Keratinocyte (primary cell): ENCODE results near the gene KLHDC7B. TPM values are rescaled to one million over a fixed set of nuclear protein-coding genes. Genes with fewer than 3 reads are reported as not detected.

Experiments
- DNase-seq: peaks from one replicate; pipeline ENCODE4 v3.0.0-alpha.2; 2011; ENCODE audit warnings: low read depth, missing footprints, low spot score
- FAIRE-seq: peaks from 2 replicates; lab custom pipeline; 2011; peaks lifted over from hg19 to GRCh38; lab: Jason Lieb, UNC
- H2AFZ ChIP-seq: 2 replicates; pipeline ENCODE4 v1.6.0; 2012; ENCODE audit warnings: low read length, control low read depth, inconsistent platforms; ENCODE audit not compliant: control insufficient read depth
- H3K27ac ChIP-seq: 2 replicates; pipeline ENCODE4 v1.5.1; 2011; ENCODE audit warnings: low read length; ENCODE audit not compliant: control insufficient read depth, insufficient read depth
- H3K27me3 ChIP-seq: 3 replicates; pipeline ENCODE4 v1.6.0; 2011; ENCODE audit warnings: low read length; ENCODE audit not compliant: control insufficient read depth, insufficient read depth; ENCODE audit errors: extremely low read depth
- H3K36me3 ChIP-seq, 2 experiments: 2 replicates in 1 of 2; 3 replicates in 1 of 2; pipeline ENCODE4 v1.5.1; 2011; ENCODE audit warnings: low read length in 2 of 2, mild to moderate bottlenecking in 1 of 2; ENCODE audit not compliant: control insufficient read depth in 2 of 2, insufficient read depth in 2 of 2; ENCODE audit errors: extremely low read depth in 1 of 2
- H3K4me1 ChIP-seq: 3 replicates; pipeline ENCODE4 v1.5.1; 2011; ENCODE audit warnings: low read length; ENCODE audit not compliant: control insufficient read depth, insufficient read depth; ENCODE audit errors: extremely low read depth
- H3K4me2 ChIP-seq: 3 replicates; pipeline ENCODE4 v1.6.0; 2011; ENCODE audit warnings: low read depth, low read length; ENCODE audit not compliant: control insufficient read depth, insufficient read depth; ENCODE audit errors: extremely low read depth
- H3K4me3 ChIP-seq, 3 experiments: fragments of 200-600 bp in 1 of 3; sonication (generic) in 1 of 3; 2 replicates in 2 of 3; 3 replicates in 1 of 3; pipeline ENCODE4 v1.5.1; 2011 to 2016; ENCODE audit warnings: low read length in 3 of 3, mild to moderate bottlenecking in 3 of 3, control low read depth in 2 of 3, inconsistent platforms in 1 of 3, low read depth in 1 of 3, mixed read lengths in 1 of 3, mixed run types in 1 of 3, moderate library complexity in 1 of 3; ENCODE audit not compliant: control insufficient read depth in 2 of 3, insufficient read depth in 2 of 3; ENCODE audit errors: extremely low read depth in 1 of 3
- H3K79me2 ChIP-seq: 2 replicates; pipeline ENCODE4 v1.6.0; 2012; ENCODE audit warnings: low read length; ENCODE audit not compliant: control insufficient read depth, insufficient read depth
- H3K9ac ChIP-seq: 3 replicates; pipeline ENCODE4 v1.6.0; 2011; ENCODE audit warnings: low read length; ENCODE audit not compliant: control insufficient read depth, insufficient read depth; ENCODE audit errors: extremely low read depth
- H3K9me1 ChIP-seq: 3 replicates; pipeline ENCODE4 v1.6.0; 2011; ENCODE audit warnings: low read length; ENCODE audit not compliant: control insufficient read depth, insufficient read depth; ENCODE audit errors: extremely low read depth
- H3K9me3 ChIP-seq: 2 replicates; pipeline ENCODE4 v1.5.1; 2012; ENCODE audit warnings: low read depth, low read length; ENCODE audit not compliant: control insufficient read depth
- H4K20me1 ChIP-seq: 3 replicates; pipeline ENCODE4 v1.6.0; 2011; ENCODE audit warnings: low read length; ENCODE audit not compliant: control insufficient read depth, insufficient read depth; ENCODE audit errors: extremely low read depth
- EZH2 ChIP-seq: IDR thresholded peaks from one replicate; pipeline ENCODE4 v1.6.1; 2012; ENCODE audit warnings: inconsistent platforms, mild to moderate bottlenecking, low read length, moderate library complexity
- dilution Hi-C: fragments of 300-500 bp; cut with MboI; formaldehyde crosslinking; loops from one replicate; pipeline ENCODE4 v1.7.0; 2020; ENCODE audit warnings: low sequenced_read_pairs; ENCODE audit not compliant: extremely low pct_ligation_motif_present
- polyA plus RNA-seq, 5 experiments: library from polyadenylated mRNA; depleted of rRNA in 3 of 5; stranded (reverse) in 3 of 5; stranded (forward) in 1 of 5; unstranded in 1 of 5; fragments of >200 nt; gene quantifications; 1 replicate in 1 of 5; 2 replicates in 3 of 5; 3 replicates in 1 of 5; pipeline versions ENCODE4 v1.2.1 to v1.2.3, GENCODE V29; 2011 to 2012; ENCODE audit warnings: missing spikeins in 2 of 5, low read depth in 1 of 5, low replicate concordance in 1 of 5
- TF ChIP-seq, protein P1 (sequence below), 3 experiments: IDR thresholded peaks in 1 of 3; conservative IDR thresholded peaks in 1 of 3; optimal IDR thresholded peaks in 1 of 3; 2 replicates in 2 of 3; 3 replicates in 1 of 3; pipeline versions ENCODE3 to v1.5.1; 2011; ENCODE audit warnings: low read length in 3 of 3, mild to moderate bottlenecking in 3 of 3, moderate library complexity in 2 of 3, control low read depth in 1 of 3, inconsistent platforms in 1 of 3; ENCODE audit not compliant: insufficient read depth in 2 of 3; ENCODE audit errors: extremely low read depth in 1 of 3

The KLHDC7B gene
- polyA plus RNA-seq, 1 donor (not counting 4 experiments of a cell fraction or from before 2014, with no cell fraction given): 0.01 TPM

DNA sequence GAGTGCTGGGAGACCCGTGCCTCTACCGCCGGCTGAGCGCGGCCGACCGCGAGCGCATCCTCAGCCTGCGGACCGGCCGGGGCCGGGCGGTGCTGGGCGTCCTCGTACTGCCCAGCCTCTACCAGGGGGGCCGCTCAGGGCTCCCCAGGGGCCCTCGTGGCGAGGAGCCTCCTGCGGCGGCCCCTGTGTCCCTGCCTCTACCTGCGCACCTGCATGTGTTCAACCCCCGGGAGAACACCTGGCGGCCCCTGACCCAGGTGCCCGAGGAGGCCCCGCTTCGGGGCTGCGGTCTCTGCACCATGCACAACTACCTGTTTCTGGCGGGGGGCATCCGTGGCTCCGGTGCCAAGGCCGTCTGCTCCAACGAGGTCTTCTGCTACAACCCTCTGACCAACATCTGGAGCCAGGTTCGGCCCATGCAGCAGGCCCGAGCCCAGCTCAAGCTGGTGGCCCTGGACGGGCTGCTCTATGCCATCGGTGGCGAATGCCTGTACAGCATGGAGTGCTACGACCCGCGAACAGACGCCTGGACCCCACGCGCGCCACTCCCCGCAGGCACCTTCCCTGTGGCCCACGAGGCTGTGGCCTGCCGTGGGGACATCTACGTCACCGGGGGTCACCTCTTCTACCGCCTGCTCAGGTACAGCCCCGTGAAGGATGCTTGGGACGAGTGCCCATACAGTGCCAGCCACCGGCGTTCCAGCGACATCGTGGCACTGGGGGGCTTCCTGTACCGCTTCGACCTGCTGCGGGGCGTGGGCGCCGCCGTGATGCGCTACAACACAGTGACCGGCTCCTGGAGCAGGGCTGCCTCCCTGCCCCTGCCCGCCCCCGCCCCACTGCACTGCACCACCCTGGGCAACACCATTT is 3.5 kb downstream of the KLHDC7B start:
- TF ChIP-seq, protein P1, sequence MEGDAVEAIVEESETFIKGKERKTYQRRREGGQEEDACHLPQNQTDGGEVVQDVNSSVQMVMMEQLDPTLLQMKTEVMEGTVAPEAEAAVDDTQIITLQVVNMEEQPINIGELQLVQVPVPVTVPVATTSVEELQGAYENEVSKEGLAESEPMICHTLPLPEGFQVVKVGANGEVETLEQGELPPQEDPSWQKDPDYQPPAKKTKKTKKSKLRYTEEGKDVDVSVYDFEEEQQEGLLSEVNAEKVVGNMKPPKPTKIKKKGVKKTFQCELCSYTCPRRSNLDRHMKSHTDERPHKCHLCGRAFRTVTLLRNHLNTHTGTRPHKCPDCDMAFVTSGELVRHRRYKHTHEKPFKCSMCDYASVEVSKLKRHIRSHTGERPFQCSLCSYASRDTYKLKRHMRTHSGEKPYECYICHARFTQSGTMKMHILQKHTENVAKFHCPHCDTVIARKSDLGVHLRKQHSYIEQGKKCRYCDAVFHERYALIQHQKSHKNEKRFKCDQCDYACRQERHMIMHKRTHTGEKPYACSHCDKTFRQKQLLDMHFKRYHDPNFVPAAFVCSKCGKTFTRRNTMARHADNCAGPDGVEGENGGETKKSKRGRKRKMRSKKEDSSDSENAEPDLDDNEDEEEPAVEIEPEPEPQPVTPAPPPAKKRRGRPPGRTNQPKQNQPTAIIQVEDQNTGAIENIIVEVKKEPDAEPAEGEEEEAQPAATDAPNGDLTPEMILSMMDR (optimal IDR thresholded peaks at IDR 0.05 in 1 of 3, IDR thresholded peaks at IDR 0.05 in 1 of 3, conservative IDR thresholded peaks at IDR 0.05 in 1 of 3; ENCODE audit: extremely low read depth in 1 of 3, insufficient read depth in 2 of 3, low read length in 3 of 3): no peak
- no peak for TF ChIP-seq EZH2
- Histone ChIP-seq H3K27ac (no peak overlapping the region), H3K9me3 (no peaks in the 10 kb centered on the region), H3K9ac (no peak overlapping the region), H4K20me1 (no peaks in the 10 kb centered on the region), H3K36me3 (no peaks in the 10 kb centered on the region), H3K4me2 (no peak overlapping the region), H3K9me1 (no peaks in the 10 kb centered on the region), H3K4me3 (no peak overlapping the region), H3K27me3 (peaks cover 13% of the 10 kb centered on the region), H3K79me2 (no peaks in the 10 kb centered on the region), H3K4me1 (peaks cover 11% of the 10 kb centered on the region), H2AFZ (no peak overlapping the region)
- DNase-seq (no peak), FAIRE-seq (no peak)
- dilution Hi-C loops: no loop called here

DNA sequence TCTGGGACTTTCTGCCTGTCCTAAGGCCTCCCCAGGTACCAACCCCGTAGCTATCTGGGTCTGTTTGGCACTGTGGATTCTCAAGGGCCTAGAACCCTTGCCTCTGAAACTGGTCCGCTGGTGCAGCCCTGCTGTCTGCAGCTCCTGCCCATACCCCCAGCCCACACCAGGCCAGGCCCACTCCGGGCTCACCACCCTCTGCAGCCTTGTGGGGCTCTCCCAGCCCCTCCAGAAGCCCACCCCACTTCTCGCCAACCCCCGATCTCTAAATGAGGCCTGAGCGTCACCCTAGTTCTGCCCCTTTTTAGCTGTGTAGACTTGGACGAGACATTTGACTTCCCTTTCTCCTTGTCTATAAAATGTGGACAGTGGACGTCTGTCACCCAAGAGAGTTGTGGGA is 4.7 kb downstream of the KLHDC7B start:
- Histone ChIP-seq H3K79me2 (no peaks in the 10 kb centered on the region), H2AFZ (no peak overlapping the region), H3K9ac (no peak overlapping the region), H3K9me3 (no peaks in the 10 kb centered on the region), H3K4me1 (no peaks in the 10 kb centered on the region), H3K9me1 (no peaks in the 10 kb centered on the region), H3K4me3 (no peak overlapping the region), H3K27ac (no peak overlapping the region), H3K27me3 (peaks cover 13% of the 10 kb centered on the region), H3K36me3 (no peaks in the 10 kb centered on the region), H3K4me2 (no peak overlapping the region), H4K20me1 (no peaks in the 10 kb centered on the region)
- FAIRE-seq (no peak), DNase-seq (no peak)
- dilution Hi-C loops: no loop called here
- no peak for TF ChIP-seq EZH2
